Spleen (tissue), 7 donors: ENCODE measurements around the gene ATOSA.

Source experiments
- POLR2A ChIP-seq, 3 donors: fragments of 450-650 bp; IDR thresholded peaks; one replicate each; pipeline ENCODE4 v1.5.1; 2017; ENCODE audit warnings: antibody characterized with exemption in 3 of 3, mild to moderate bottlenecking in 1 of 3
- POLR2AphosphoS5 ChIP-seq, 3 donors: sonication (generic); formaldehyde crosslinking; IDR thresholded peaks; one replicate each; pipeline ENCODE4 v1.5.1; 2017; ENCODE audit warnings: antibody characterized with exemption in 3 of 3
- TF ChIP-seq, protein P1 (sequence below), 11 experiments: fragments of 200-600 bp in 7 of 11; fragments of 450-650 bp in 4 of 11; sonication (generic) in 4 of 11; IDR thresholded peaks in 8 of 11; conservative IDR thresholded peaks in 3 of 11; 1 replicate in 7 of 11; 2 replicates in 4 of 11; pipeline versions ENCODE4 v1.4.0 to v1.8.0; 2016 to 2021; ENCODE audit warnings: antibody characterized with exemption in 11 of 11, inconsistent platforms in 4 of 11, mild to moderate bottlenecking in 1 of 11
- donor health status: DM: no; HTN: no; CAD: no; lungs with moderate emphysema.
- donor health status: DM: no; HTN: no; CAD: no.
- donor health status: DM: no; HTN: no; CAD: no.

DNA sequence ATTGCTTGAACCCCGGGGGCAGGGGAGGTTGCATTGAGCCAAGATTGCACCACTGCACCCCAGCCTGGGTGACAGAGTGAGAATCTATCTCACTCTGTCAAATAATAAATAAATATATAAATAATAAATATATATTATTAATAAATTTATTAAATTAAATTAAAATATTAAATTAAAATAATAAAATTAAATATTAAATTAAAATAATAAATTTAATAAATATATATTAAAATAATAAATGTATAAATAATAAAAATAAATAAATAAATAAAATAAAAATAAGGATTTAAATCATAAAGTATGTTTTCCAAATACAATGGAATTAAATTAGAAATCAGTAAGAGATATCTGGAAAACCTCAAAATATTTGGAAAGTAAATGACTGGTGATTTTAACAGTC is 43.3 kb downstream of the ATOSA start:
- TF ChIP-seq, protein P1, sequence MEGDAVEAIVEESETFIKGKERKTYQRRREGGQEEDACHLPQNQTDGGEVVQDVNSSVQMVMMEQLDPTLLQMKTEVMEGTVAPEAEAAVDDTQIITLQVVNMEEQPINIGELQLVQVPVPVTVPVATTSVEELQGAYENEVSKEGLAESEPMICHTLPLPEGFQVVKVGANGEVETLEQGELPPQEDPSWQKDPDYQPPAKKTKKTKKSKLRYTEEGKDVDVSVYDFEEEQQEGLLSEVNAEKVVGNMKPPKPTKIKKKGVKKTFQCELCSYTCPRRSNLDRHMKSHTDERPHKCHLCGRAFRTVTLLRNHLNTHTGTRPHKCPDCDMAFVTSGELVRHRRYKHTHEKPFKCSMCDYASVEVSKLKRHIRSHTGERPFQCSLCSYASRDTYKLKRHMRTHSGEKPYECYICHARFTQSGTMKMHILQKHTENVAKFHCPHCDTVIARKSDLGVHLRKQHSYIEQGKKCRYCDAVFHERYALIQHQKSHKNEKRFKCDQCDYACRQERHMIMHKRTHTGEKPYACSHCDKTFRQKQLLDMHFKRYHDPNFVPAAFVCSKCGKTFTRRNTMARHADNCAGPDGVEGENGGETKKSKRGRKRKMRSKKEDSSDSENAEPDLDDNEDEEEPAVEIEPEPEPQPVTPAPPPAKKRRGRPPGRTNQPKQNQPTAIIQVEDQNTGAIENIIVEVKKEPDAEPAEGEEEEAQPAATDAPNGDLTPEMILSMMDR (IDR thresholded peaks at IDR 0.05 in 8 of 11, conservative IDR thresholded peaks at IDR 0.05 in 3 of 11): no peak
- no peak for TF ChIP-seq POLR2AphosphoS5 (IDR thresholded peaks at IDR 0.05)
- TF ChIP-seq POLR2A (IDR thresholded peaks at IDR 0.05): no peak
